Cardiac muscle cell (in vitro differentiated cells and primary cell): ENCODE results near the gene CD163L1. TPM values are rescaled to one million over a fixed set of nuclear protein-coding genes. Genes with fewer than 3 reads are reported as not detected.
A peak's percentile ranks its signal among the peaks of the same experiment; 100 is the strongest.

Experiments
- DNase-seq, 2 donors: peaks; one replicate each; pipeline versions ENCODE4 v3.0.0 to v3.0.0-alpha.2; 2010 to 2017; ENCODE audit warnings: low read depth in 1 of 2, low spot score in 1 of 2
- H3K27ac ChIP-seq: fragments of 200-600 bp; sonication (generic); 2 replicates; pipeline ENCODE4 v1.5.1; 2016
- H3K27me3 ChIP-seq: fragments of 200-600 bp; sonication (generic); 2 replicates; pipeline ENCODE4 v1.6.0; 2016; ENCODE audit warnings: control low read depth
- H3K36me3 ChIP-seq: fragments of 200-600 bp; sonication (generic); 2 replicates; pipeline ENCODE4 v1.5.1; 2016; ENCODE audit warnings: control low read depth
- H3K4me1 ChIP-seq: fragments of 200-600 bp; sonication (generic); 2 replicates; pipeline ENCODE4 v1.8.1; 2017; ENCODE audit warnings: low read depth, mild to moderate bottlenecking, mixed run types
- H3K4me3 ChIP-seq: fragments of 200-600 bp; sonication (generic); 2 replicates; pipeline ENCODE4 v1.5.1; 2016; ENCODE audit warnings: mild to moderate bottlenecking
- H3K9me3 ChIP-seq: fragments of 200-600 bp; sonication (generic); 2 replicates; pipeline ENCODE4 v1.5.1; 2017; ENCODE audit warnings: low read depth, mild to moderate bottlenecking, control low read depth
- polyA plus RNA-seq: library from polyadenylated mRNA; unstranded; fragments of >200 nt; fragmentation: Nextera tagmentation; extraction: Ambion mirVana; gene quantifications from 2 replicates; pipeline ENCODE4 v1.2.1, GENCODE V29; 2016
- total RNA-seq: library from RNA; depleted of rRNA; stranded (reverse); fragments of >200 nt; gene quantifications from 2 replicates; pipeline ENCODE4 v1.2.3, GENCODE V29; 2016
- TF ChIP-seq, protein P1 (sequence below): IDR thresholded peaks from 2 replicates; pipeline ENCODE4 v1.5.1; 2012; ENCODE audit warnings: low read depth, mild to moderate bottlenecking, low read length

CD163L1 gene
- total and polyA plus RNA-seq, 2 experiments from 2014 or later: 0.18 TPM; not detected in 1

DNA sequence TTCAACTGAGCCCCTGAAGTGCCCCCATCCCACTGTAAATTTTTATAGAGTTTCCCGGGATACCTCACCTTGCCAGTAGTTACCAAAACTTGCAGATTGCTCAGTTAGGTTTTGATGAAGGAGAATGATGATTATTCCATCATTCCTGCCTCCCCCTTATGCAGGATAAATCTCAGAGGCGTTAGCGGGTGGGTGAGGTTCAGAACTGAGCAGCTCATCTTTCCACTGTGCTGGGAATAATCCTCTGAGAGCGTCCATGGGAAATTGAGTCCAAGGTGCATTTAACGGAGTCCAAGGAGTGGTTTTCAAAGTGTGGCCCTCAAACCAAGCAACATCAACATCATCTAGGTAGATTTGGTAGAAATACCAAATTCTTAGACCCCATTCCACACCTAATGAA, 121.4 kb downstream of the CD163L1 start:
- Histone ChIP-seq H3K4me3 (no peak overlapping the region), H3K36me3 (no peaks in the 10 kb centered on the region), H3K9me3 (no peaks in the 10 kb centered on the region), H3K4me1 (no peaks in the 10 kb centered on the region), H3K27me3 (peaks cover 39% of the 10 kb centered on the region), H3K27ac (no peak overlapping the region)
- DNase-seq: no peak
- TF ChIP-seq, protein P1, sequence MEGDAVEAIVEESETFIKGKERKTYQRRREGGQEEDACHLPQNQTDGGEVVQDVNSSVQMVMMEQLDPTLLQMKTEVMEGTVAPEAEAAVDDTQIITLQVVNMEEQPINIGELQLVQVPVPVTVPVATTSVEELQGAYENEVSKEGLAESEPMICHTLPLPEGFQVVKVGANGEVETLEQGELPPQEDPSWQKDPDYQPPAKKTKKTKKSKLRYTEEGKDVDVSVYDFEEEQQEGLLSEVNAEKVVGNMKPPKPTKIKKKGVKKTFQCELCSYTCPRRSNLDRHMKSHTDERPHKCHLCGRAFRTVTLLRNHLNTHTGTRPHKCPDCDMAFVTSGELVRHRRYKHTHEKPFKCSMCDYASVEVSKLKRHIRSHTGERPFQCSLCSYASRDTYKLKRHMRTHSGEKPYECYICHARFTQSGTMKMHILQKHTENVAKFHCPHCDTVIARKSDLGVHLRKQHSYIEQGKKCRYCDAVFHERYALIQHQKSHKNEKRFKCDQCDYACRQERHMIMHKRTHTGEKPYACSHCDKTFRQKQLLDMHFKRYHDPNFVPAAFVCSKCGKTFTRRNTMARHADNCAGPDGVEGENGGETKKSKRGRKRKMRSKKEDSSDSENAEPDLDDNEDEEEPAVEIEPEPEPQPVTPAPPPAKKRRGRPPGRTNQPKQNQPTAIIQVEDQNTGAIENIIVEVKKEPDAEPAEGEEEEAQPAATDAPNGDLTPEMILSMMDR: no peak

- TF ChIP-seq, protein P1: no peak
- H3K9me3 ChIP-seq: no peaks in the 10 kb centered on the region
- H3K27ac ChIP-seq: no peak overlapping the region
- DNase-seq: peak in 1 of 2 donors; percentile 60
- peaks cover 31% of the 10 kb centered on the region for H3K27me3 ChIP-seq
- no peak overlapping the region for H3K4me3 ChIP-seq
- no peaks in the 10 kb centered on the region for H3K4me1 ChIP-seq
- H3K36me3 ChIP-seq: no peaks in the 10 kb centered on the region
These were observed 122.3 kb downstream of the CD163L1 start for GRCh38 chr12:7321624-7322023.

- H3K9me3 ChIP-seq: no peaks in the 10 kb centered on the region
- no peak overlapping the region for H3K27ac ChIP-seq
- no peak for DNase-seq
- H3K4me3 ChIP-seq: no peak overlapping the region
- no peaks in the 10 kb centered on the region for H3K36me3 ChIP-seq
- H3K4me1 ChIP-seq: no peaks in the 10 kb centered on the region
- H3K27me3 ChIP-seq: peaks cover 16% of the 10 kb centered on the region
- TF ChIP-seq, protein P1: no peak
These were observed 124.0 kb downstream of the CD163L1 start for GRCh38 chr12:7319930-7320329.

- Histone ChIP-seq H3K4me1 (peaks cover 6% of the 10 kb centered on the region), H3K4me3 (no peak overlapping the region), H3K9me3 (no peaks in the 10 kb centered on the region), H3K36me3 (no peaks in the 10 kb centered on the region), H3K27me3 (peaks cover 3% of the 10 kb centered on the region), H3K27ac (no peak overlapping the region)
- TF ChIP-seq, protein P1: no peak
- DNase-seq: no peak
These were observed 133.9 kb downstream of the CD163L1 start for GRCh38 chr12:7310070-7310469.

Other genes starting within 250 kb of the CD163L1 start
- gene ACSM4, start 140.1 kb downstream of the CD163L1 start, total RNA-seq: not detected in 2 replicates
- gene ACSM4, start 140.1 kb downstream of the CD163L1 start, polyA plus RNA-seq: not detected in 2 replicates
- gene CD163, start 59.6 kb upstream of the CD163L1 start, total RNA-seq: 0.06 TPM in 1 of 2 replicates, not detected in the other
- gene CD163, start 59.6 kb upstream of the CD163L1 start, polyA plus RNA-seq: not detected in 2 replicates
- not detected in 2 replicates for gene APOBEC1, start 221.8 kb upstream of the CD163L1 start, total RNA-seq
- gene APOBEC1, start 221.8 kb upstream of the CD163L1 start, polyA plus RNA-seq: not detected in 2 replicates